HG02623 (cell line): ENCODE measurements around the gene SELENOV.

ENCODE experiments used
- ATAC-seq: cut with Tn5 transposase; IDR thresholded peaks from one replicate; pipeline ENCODE4 v1.9.1; 2021; ENCODE audit warnings: moderate library complexity; ENCODE audit not compliant: unreplicated experiment

The SELENOV gene

DNA sequence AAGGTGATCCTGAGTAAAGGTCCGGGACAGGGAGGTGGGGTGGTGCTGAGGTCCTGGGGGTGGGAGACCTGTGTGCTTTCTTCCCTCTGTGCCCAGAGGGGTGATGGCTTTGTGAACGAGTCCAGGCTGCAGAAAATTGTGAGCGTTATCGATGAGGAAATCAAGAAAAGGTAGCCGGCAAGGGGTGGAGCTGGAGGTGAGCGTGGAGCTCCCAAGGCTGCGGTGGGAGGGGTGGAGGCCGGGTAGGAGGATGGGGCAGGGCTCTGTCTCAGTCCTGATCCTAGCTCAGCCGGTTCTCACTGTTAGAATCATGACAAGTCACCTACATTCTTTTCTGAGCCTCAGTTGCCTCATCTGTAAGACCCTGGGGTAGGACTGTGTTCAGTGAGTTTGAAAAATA lies 4.0 kb downstream of the SELENOV start:
- no peak for ATAC-seq

DNA sequence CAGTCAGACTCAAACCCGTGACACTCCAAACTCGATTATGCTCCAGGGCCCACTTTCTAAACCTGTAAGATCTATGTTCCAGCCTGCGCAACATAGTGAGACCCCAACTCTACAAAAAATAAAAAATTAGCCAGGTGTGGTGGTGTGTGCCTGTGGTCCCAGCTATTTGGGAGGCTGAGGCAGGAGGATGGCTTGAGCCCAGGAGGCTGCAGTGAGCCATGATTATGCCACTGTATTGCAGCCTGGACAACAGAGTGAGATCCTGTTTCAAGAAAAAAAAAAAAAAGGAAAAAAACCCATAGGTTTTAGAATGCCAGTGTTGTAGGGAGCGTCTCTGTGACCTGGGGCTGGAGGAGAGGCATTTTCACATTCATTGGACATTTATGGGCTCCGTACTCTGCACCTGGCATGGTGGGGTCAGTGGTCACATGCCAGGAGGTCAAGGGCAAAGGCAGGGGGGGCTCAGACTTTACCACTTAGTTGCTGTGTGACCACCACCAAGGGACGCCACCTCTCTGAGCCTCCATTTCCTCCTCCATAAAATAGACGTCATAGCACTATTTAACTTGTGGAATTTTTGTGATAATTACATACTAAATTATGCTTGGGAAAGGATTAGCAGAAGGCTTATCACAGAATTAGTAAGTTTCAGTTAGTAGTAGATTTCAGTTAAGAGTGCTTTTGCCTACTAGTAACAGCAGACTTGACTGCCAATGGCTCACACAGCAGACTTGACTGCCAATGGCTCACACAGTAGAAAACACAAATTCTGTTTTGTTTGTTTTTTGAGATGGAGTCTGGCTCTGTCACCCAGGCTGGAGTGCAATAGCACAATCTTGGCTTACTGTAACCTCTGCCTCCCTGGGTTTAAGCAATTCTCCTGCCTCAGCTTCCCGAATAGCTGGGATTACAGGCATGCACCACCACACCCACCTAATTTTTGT lies 5.9 kb downstream of the SELENOV start:
- no peak for ATAC-seq

GRCh38 chr19:39524495-39524894 lies 9.6 kb downstream of the SELENOV start:
- no peak for ATAC-seq

GRCh38 chr19:39525205-39525604 lies 10.3 kb downstream of the SELENOV start:
- no peak for ATAC-seq

DNA sequence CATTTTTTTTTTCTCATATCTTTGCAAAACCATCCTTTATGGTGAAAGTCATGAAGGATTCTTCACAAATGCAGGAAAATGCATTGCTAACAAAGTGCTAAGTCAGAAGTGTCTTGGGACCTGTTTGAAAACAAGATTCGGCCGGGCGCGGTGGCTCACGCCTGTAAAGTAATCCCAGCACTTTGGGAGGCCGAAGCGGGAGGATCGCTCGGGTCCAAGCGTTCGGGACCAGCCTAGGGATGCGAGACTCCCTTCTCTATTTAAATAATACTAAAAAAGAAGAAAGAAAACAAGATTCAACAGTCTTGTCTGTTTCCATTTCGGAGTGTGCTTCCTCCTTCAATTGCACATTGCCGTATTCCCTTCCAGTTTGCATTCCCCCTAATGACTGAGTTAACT lies 16.9 kb downstream of the SELENOV start:
- ATAC-seq = no peak

GRCh38 chr19:39532233-39533002 lies 17.5 kb downstream of the SELENOV start, which contains the start of gene EID2B:
TSS of gene EID2B (minus strand) at chr19:39532852. CDS start at chr19:39532802, 50 bp downstream.
- peak; percentile 86 for ATAC-seq

- no peak for ATAC-seq
These were observed 18.1 kb downstream of the SELENOV start for GRCh38 chr19:39533003-39533512.

DNA sequence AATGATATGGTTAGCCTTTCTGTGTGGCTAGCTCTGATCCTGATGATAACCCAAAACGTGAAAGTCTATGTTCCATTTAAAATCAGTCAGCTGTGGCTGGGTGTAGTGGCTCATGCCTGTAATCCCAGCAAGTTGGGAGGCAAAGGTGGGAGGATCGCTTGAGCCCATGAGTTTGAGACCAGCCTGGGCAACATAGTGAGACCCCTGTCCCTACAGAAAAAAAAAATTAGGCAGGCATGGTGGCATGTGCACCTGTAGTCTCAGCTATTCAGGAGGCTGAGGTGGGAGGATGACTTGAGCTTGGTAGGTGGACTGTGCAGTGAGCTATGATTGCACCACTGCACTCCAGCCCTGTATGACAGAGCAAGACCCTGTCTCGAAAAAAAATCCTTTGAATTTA lies 18.9 kb downstream of the SELENOV start:
- ATAC-seq = no peak

DNA sequence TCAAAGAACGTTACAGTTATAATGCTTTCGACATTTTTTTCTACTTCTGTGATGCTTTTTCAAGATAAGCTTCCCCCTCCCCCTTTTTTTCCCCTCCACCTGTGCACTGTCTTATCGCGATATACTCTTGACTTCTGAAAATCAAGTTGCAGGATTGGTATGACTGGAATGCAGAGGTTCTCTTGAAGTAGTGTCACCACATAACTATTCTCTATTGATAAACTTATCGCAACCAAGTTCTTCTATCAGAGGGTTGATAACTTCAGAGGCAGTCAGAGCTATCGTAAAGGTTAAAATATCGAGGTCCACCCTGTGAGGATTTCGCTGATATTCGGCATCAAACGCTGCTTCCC lies 24.2 kb downstream of the SELENOV start:
- ATAC-seq = no peak

DNA sequence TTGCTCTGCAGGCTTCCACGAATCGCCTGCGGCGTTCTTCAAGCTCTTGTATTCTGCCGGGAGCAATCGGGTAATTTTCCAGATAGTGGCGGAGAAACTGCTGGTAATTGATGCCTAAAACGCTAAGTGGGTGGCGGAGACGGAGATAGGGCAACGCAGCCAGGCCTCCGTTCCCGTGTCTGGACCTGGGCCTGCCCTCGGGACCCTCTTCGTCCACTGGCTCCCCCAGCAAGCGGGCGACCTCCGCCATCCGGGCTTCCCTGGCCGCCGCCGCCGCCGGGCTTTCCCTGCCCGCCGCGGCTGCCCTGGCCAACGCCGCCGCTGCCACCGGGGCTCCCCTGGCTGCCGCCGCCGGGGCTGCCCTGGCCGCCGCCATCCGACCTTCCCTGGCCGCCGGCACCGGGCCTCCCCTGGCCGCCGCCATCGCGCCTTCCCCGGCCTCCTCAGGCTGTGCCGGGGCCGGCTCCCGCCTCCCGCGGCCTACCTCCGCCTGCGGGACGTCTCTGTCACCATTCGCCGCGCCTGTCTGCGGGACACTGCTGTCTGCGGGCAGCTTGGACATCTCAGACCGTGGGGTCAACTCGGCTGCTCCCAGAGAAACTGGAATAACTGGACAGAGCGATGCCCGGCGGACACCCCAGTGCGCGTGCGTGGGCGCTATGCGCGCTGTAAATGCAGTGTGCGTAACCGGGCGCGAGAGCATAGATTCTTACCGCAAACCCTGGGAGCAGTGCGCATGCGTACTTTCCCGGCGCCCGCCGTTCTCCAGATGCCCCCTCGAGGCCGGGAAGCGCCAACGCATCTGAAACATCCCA lies 24.8 kb downstream of the SELENOV start, which contains the start of gene EID2:
TSS of gene EID2 (minus strand) at position 644 of the 815 bp plus-strand sequence. CDS start at position 562, 82 bp downstream.
- peak; percentile 88 for ATAC-seq

- no peak for ATAC-seq
These were observed 25.4 kb downstream of the SELENOV start for GRCh38 chr19:39540333-39540673.

DNA sequence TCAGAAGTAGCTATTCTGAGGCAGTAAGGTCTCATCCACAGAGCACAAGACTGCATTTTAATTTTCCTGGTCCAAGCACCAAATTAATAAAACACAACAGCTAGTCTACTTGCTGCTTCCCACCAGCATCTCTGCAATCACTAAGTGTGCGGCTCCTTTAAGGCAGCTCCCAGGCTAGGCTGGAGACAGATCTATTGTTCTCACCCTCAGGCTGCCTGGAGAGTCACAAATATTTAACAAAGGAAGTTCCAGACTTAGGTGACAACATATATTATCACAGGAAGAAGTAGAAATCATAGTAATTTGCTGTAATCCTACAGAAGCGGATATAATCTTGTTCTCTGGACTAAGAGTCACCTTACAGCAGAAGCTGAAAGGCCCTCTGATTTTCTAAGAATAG lies 27.3 kb downstream of the SELENOV start:
- ATAC-seq = no peak

GRCh38 chr19:39543477-39543857 lies 28.5 kb downstream of the SELENOV start:
- ATAC-seq = no peak

DNA sequence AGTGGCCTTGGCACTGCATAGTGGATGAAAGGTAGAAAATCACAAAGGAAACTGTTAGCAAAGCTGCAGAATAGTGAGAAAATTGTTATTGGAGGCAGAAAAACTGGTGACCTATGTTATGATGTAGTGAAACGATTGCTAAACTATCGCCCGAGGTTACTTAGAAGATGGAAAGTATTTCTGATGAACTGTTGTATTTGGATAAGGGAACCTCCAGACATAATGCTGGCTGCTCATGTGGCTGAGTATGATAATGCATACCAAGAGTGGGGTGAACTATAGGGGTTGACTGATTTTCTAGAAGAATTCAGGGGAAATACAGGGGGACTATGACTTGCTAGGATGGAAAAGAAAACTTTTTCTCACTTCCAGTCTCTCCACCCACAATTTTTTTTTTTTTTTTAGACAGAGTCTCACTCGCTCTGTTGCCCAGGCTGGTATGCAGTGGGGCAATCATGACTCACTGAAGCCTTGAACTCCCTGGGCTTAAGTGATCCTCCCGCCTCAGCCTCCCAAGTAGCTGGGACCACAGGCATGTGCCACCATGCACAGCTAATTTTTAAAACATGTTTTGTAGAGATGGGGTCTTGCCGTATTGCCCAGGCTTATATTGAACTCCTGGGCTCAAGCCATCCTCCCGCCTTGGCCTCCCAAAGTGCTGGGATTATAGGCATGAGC lies 29.4 kb downstream of the SELENOV start:
- ATAC-seq = no peak

GRCh38 chr19:39544911-39545310 lies 30.0 kb downstream of the SELENOV start:
- ATAC-seq = no peak

GRCh38 chr19:39546599-39546998 lies 31.7 kb downstream of the SELENOV start:
- ATAC-seq = no peak

DNA sequence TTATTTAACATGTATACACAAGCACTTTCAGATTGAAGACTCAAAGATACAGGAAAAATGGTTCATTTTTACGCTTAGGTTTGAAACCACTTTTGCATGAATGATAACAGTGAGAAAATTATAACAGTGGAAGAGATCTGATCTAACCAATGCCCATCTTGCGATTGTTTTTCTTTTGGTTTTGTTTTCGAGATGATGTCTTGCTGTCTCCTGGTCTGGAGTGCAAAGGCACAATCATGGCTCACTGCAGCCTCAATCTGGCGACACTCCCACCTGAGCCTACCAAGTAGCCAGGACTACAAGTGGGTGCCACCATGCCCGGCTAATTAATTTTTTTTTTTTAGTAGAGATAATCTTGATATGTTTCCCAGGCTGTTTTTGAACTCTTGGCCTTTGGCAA lies 35.3 kb downstream of the SELENOV start:
- no peak for ATAC-seq

GRCh38 chr19:39553082-39553652 lies 38.2 kb downstream of the SELENOV start:
- no peak for ATAC-seq

DNA sequence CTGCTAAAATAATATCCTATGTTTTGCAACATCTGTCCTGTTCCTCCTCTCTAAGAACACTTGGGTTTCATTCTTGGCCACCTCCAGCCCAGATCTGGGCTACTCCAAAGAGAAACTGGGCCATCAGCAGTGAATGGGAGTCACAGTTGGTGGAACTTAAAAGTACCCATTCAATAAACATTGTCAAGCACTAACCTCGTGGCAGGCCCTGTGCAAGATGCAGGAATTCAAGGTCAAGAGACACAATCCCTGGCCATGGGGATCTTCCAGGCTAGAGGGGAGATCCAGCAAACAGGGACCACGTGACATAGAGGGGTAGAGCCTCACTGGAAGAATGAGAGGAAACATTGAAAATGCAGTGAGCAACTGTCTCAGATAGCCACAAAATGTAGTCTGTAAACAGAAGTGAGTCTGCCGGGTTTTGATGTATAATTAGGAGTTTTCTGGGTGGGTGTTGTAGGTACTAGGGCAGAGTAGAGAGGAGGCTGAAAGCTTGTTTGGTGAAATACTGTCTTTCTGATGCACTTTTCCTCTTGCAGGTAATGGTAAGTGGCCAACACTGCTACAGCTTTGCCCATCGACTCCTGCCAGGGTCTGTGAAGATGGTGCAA lies 39.9 kb downstream of the SELENOV start:
- no peak for ATAC-seq

- ATAC-seq = no peak
These were observed 40.9 kb downstream of the SELENOV start for GRCh38 chr19:39555883-39556282.
